Heart right ventricle (tissue), 16 donors: ENCODE data around the gene LCORL. TPM values are rescaled to one million over a fixed set of nuclear protein-coding genes. Genes with fewer than 3 reads are reported as not detected.

Source experiments
- ATAC-seq, 8 donors: fragments of 200-7000 bp; cut with Tn5 transposase; one replicate each; pipeline ENCODE4 v1.9.1; 2020; ENCODE audit warnings: mild to moderate bottlenecking in 8 of 8, moderate library complexity in 8 of 8, moderate number of reproducible peaks in 1 of 8
- DNase-seq, 2 donors: peaks; one replicate each; pipeline ENCODE4 v3.0.0-alpha.2; 2020
- H3K27ac ChIP-seq, 10 donors: fragments of 200-600 bp; sonication (generic) in 2 of 10; one replicate each; pipeline versions ENCODE4 v1.5.0 to v1.8.0; 2020 to 2022; ENCODE audit warnings: mild to moderate bottlenecking in 3 of 10
- H3K27me3 ChIP-seq, 7 donors: fragments of 200-600 bp; one replicate each; pipeline ENCODE4 v1.8.0; 2021 to 2022; ENCODE audit warnings: mild to moderate bottlenecking in 2 of 7
- H3K36me3 ChIP-seq, 9 donors: fragments of 200-600 bp; sonication (generic) in 1 of 9; one replicate each; pipeline versions ENCODE4 v1.5.0 to v1.8.0; 2020 to 2022; ENCODE audit warnings: mild to moderate bottlenecking in 2 of 9
- H3K4me1 ChIP-seq, 9 donors: fragments of 200-600 bp; sonication (generic) in 1 of 9; one replicate each; pipeline versions ENCODE4 v1.5.0 to v1.8.0; 2020 to 2022; ENCODE audit warnings: mild to moderate bottlenecking in 4 of 9
- H3K4me3 ChIP-seq, 10 donors: fragments of 200-600 bp; sonication (generic) in 2 of 10; one replicate each; pipeline versions ENCODE4 v1.5.0 to v1.8.0; 2020 to 2022; ENCODE audit warnings: mild to moderate bottlenecking in 7 of 10, moderate library complexity in 2 of 10
- H3K9me3 ChIP-seq, 11 donors: fragments of 200-600 bp in 10 of 11; sonication (generic) in 2 of 11; one replicate each; pipeline versions ENCODE4 v1.5.0 to v1.8.0; 2013 to 2022; ENCODE audit warnings: mild to moderate bottlenecking in 2 of 11, control low read depth in 1 of 11, moderate library complexity in 1 of 11
- WGBS, 2 donors: extraction: QIAGEN DNeasy Blood & Tissue Kit; methylation state at CpG; one replicate each; pipeline ENCODE4 v1.1.7; 2013; ENCODE audit warnings: inconsistent platforms in 1 of 2; 5-methylcytosine and 5-hydroxymethylcytosine counted together
- intact Hi-C, 10 donors: fragments of 100-400 bp; cut with DNase I; formaldehyde crosslinking; loops; one replicate each; pipeline versions ENCODE4 v1.11.1 to v1.14.2; 2022
- polyA plus RNA-seq, 2 donors: library from polyadenylated mRNA; stranded (reverse); fragments of 200-250 nt; gene quantifications; one replicate each; pipeline ENCODE4 v1.2.3, GENCODE V29; 2013
- total RNA-seq, 10 donors: library from RNA; stranded (reverse); fragmentation: NEBNext Ultra II Directional in 3 of 10; extraction: Animal tissue kit (Norgen Biotek cat#: 25700) in 3 of 10; gene quantifications; one replicate each; pipeline versions ENCODE4 v1.2.1 to v1.2.4, GENCODE V29; 2021 to 2023
- TF ChIP-seq, protein P1 (sequence below), 9 donors: fragments of 200-600 bp; sonication (generic) in 2 of 9; IDR thresholded peaks; one replicate each; pipeline versions ENCODE4 v1.5.0 to v1.8.0; 2021 to 2022; ENCODE audit warnings: antibody characterized with exemption in 9 of 9, mild to moderate bottlenecking in 5 of 9, moderate library complexity in 1 of 9
- donor health status: Arrhythmogenic right ventricular cardiomyopathy.
- donor health status: ischemic (EF 13 %, LVEDD 7.1; RV severe dilation, severe dysfunction).
- donor health status: healthy with polysubstance abuse.
- donor health status: DM: no; HTN: yes; CAD: no.
- donor health status: DM: no; HTN: no; CAD: no.
- donor health status: ischemic (EF 25% LVEDD 6.9; RV normal size, moderate dysfunction).
- donor health status: ischemic (EF 25% LVEDD 5.7; RV mildly dilated, moderate dysfunction).
- donor health status: healthy.
- donor health status: DM: yes; HTN: yes; CAD: no.
- donor health status: Ischemic cardiomyopathy.
- donor health status: ischemic (EF 35%, LVEDD 5.7; RV mildly dilated, moderate dysfunction).
- donor health status: nonischemic (EF 11% LVEDD 7.7; RV severe dilation, severe dysfunction).
- donor health status: DM: yes; HTN: yes; CAD: no.
- donor health status: PGD.
- donor health status: ischemic (EF 29% LVEDD 5.4; RV normal size, mild dysfunction).
- donor health status: nonischemic (EF 23%, LVEDD 6.1; RV moderate dilation, normal function).

The LCORL gene
- total and polyA plus RNA-seq, 12 donors: 1.7 to 11.1 (median 6.4) TPM

DNA sequence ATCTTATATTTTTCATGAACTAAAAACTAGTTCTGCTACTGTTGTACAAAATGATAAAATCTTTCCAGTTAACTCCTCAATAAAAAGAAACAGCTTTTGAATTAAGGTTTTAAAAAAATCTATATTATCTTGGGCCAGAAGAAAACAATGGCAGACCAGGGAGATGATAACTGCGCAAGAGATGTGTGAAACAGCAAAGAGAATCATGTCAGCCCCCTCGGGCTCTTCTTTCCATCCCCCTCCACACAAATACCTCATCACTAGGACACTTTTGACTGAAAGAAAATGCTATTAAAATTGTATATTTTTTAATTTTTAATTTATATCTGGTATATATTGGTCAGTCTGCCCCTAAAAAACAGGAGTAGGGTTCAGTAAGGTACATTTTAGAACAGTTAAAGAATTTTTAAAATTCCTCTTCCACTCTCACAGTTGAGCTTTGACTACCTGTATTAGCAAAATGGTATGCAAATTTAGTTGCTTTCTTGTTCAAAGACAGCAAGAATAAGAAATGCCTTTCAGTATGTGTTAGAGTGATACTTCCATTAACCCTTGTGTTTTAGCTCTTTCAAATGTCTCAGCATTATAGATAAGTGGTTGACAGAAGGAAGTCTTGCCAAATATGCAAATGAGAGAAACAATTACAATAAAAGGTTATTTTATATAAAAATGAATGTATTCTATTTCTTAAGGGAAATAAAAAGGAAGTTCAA, 36.4 kb upstream of the LCORL start:
- TF ChIP-seq, protein P1, sequence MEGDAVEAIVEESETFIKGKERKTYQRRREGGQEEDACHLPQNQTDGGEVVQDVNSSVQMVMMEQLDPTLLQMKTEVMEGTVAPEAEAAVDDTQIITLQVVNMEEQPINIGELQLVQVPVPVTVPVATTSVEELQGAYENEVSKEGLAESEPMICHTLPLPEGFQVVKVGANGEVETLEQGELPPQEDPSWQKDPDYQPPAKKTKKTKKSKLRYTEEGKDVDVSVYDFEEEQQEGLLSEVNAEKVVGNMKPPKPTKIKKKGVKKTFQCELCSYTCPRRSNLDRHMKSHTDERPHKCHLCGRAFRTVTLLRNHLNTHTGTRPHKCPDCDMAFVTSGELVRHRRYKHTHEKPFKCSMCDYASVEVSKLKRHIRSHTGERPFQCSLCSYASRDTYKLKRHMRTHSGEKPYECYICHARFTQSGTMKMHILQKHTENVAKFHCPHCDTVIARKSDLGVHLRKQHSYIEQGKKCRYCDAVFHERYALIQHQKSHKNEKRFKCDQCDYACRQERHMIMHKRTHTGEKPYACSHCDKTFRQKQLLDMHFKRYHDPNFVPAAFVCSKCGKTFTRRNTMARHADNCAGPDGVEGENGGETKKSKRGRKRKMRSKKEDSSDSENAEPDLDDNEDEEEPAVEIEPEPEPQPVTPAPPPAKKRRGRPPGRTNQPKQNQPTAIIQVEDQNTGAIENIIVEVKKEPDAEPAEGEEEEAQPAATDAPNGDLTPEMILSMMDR (IDR thresholded peaks at IDR 0.05): no peak
- peak overlapping the region in 6 of 10 donors; percentile 17 to 49 (median 42) for H3K4me3 ChIP-seq
- H3K27me3 ChIP-seq: no peaks in the 10 kb centered on the region
- intact Hi-C loops: no loop called here
- peaks cover 0 to 8% (median 4%) of the 10 kb centered on the region in 11 donors for H3K9me3 ChIP-seq
- DNase-seq (no peak), ATAC-seq (no peak)
- WGBS, 2 donors: 66 to 80% methylated on average over 2 of the region's 2 CpGs
- peaks cover 0 to 5% (median 0%) of the 10 kb centered on the region in 9 donors for H3K4me1 ChIP-seq
- H3K27ac ChIP-seq: peak overlapping the region in 2 of 10 donors; percentile 30 to 48
- H3K36me3 ChIP-seq: no peaks in the 10 kb centered on the region

- intact Hi-C loops: no loop called here
- Histone ChIP-seq H3K27me3 (no peaks in the 10 kb centered on the region), H3K9me3 (no peaks in the 10 kb centered on the region), H3K4me1 (peaks cover 0 to 5% (median 0%) of the 10 kb centered on the region in 9 donors), H3K4me3 (no peak overlapping the region), H3K36me3 (no peaks in the 10 kb centered on the region), H3K27ac (no peak overlapping the region)
- ATAC-seq: no peak
- no peak for DNase-seq
- WGBS, 2 donors: 92 to 95% methylated on average over 2 of the region's 2 CpGs
- TF ChIP-seq, protein P1 (IDR thresholded peaks at IDR 0.05): no peak
Measured at GRCh38 chr4:18056030-18056429, 34.5 kb upstream of the LCORL start.

GRCh38 chr4:18052158-18052557, 30.6 kb upstream of the LCORL start:
- intact Hi-C loops: no loop called here

GRCh38 chr4:18051281-18051680, 29.7 kb upstream of the LCORL start:
- Histone ChIP-seq H3K36me3 (no peaks in the 10 kb centered on the region), H3K4me3 (no peak overlapping the region), H3K4me1 (no peaks in the 10 kb centered on the region), H3K27ac (no peak overlapping the region), H3K9me3 (no peaks in the 10 kb centered on the region), H3K27me3 (no peaks in the 10 kb centered on the region)
- DNase-seq (no peak), ATAC-seq (no peak)
- WGBS, 2 donors: 89 to 96% methylated on average over 2 of the region's 2 CpGs
- intact Hi-C loops: no loop called here
- TF ChIP-seq, protein P1 (IDR thresholded peaks at IDR 0.05): no peak

More at GRCh38 chr4:18052158-18052557, 30.6 kb upstream of the LCORL start:
- TF ChIP-seq, protein P1 (IDR thresholded peaks at IDR 0.05): no peak
- ATAC-seq: no peak
- no peaks in the 10 kb centered on the region for H3K9me3 ChIP-seq
- no peaks in the 10 kb centered on the region for H3K27me3 ChIP-seq
- H3K4me1 ChIP-seq: no peaks in the 10 kb centered on the region
- 86 to 100% methylated on average over 1 of the region's 1 CpG for WGBS, 2 donors
- DNase-seq: no peak
- no peaks in the 10 kb centered on the region for H3K36me3 ChIP-seq
- no peak overlapping the region for H3K4me3 ChIP-seq
- H3K27ac ChIP-seq: no peak overlapping the region
